Activated T-cell treated with anti-CD3 and anti-CD28 coated beads for 4 hours (primary cell): Measurements from ENCODE around the gene TPPP.
"Not testable (repeated sequence)": the region's sequence is repeated elsewhere in the genome, so short reads cannot be mapped to it uniquely, and the experiment has no call there.

Source experiments
- DNase-seq: peaks from one replicate; pipeline ENCODE4 v3.0.0-alpha.2; 2020

The TPPP gene

DNA sequence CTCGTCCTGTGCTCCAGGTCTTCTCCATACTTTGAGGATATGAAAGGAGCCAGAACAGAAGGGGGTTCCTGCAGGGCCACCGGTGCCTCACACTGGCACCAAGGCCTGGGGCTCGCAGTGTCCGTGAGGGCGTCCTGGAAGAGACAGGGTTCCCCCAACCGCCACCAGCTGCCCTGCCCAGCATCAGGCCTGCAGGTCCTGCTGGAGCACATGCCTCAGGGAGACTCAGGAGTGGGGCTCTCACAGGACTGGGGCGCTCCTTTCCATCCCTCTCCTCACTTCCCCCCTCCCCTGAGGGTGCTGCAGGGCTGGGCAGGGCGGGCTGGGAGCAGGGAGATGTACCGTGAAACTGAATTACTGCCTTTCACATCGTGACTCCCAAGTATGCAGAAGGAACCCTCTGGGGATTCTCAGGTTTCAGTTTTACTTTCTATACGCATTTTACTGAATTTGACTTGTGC is 49.3 kb downstream of the TPPP start:
- DNase-seq: no peak

DNA sequence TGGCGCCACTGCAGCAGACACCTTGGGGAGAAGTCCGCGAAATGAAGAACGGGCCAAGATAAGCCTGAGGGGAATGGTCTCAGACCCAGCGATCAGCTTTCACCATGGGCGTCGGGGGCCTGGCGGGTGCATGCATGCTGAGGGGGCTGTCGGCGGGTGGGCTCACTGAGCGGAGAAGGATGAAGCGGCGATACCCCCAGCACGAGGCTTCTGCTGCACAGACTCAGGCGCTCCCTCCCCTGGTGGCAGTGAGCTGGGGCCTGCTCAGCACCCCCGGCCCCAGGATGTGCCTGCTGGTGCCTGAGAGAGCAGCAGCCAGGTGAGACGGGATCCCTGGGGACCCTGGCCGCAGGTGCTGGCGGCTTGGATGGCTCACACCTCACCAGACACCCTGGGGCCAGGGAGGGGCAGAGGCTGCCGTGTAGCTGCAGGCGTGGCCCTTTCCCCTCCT is 49.8 kb downstream of the TPPP start:
- DNase-seq: no peak

DNA sequence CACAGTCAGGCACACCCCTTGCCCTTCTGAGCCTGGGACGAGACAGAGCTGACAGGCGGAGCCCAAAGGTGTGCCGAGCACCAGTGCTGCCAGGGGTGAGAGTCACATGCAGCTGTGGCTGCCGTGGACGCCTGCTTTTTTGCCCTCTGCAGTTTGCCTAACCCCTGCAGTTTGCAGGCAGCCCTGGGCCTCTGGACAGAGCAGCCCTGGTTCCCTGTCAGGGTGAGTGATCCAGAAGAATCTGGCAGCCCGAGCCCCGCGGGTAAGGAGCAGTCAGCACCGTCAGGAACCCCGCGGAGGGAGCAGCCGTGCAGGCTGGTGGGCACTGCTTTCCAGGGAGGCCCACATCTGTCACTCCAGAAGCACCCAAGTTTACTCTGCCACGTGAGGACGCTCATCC is 50.7 kb downstream of the TPPP start:
- no peak for DNase-seq

DNA sequence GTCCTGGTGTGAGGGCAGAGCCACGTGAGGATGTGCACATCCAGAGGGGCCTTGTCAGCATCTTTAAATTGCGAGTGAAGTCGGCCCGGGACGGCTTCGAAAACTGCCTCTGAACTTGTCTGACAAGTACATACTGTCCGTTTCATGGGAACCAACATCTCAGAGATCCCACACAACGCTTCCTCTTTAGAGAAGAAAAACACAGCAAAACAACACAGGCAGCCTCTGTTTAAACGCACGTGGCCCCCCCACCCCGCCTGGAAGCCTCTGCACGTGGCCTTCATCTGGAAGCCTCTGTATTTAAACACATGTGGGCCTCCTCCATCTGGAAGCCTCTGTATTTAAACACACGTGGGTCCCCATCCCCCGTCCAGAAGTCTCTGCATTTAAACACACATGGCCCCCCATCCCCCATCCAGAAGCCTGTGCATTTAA is 51.8 kb downstream of the TPPP start:
- no peak for DNase-seq

DNA sequence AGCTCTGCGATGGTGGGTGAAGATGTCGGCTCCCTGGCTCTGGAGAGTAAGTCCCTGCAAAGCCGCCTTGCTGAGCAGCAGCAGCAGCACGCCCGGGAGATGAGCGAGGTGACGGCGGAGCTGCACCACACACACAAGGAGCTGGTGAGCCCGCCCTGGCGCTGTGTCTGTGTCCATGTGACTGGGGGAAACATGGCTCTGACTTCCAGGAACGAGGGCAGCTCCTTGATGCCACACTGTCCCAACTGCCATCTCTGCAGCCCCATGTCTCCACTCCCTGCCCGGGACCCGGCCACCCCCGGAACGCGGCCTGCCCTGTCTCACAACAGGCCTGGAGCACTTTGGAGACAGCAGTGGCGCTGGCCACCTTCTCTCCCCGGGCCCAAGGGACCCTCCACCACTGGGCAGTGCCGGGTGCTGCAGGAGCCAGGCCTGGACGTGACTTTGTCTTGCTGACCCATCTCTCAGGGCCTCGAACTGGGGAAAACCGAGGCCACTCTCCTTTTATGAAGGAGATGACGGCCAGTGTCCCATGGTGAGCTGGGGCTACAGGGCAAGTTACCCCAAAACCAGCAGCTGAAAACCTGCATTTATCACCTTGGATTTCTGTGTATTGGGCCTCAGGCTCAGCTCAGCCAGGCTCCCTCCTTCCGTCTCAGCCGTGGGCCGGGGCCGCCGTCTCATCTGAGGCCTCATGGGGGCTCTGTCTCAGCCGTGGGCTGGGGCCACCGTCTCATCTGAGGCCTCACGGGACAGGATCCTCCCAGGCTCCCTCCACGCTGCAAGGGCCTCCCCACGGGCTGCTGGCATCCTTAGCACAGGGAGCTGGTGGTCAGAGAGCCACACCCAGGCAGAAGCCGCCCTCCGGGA is 52.5 kb downstream of the TPPP start:
- no peak for DNase-seq

DNA sequence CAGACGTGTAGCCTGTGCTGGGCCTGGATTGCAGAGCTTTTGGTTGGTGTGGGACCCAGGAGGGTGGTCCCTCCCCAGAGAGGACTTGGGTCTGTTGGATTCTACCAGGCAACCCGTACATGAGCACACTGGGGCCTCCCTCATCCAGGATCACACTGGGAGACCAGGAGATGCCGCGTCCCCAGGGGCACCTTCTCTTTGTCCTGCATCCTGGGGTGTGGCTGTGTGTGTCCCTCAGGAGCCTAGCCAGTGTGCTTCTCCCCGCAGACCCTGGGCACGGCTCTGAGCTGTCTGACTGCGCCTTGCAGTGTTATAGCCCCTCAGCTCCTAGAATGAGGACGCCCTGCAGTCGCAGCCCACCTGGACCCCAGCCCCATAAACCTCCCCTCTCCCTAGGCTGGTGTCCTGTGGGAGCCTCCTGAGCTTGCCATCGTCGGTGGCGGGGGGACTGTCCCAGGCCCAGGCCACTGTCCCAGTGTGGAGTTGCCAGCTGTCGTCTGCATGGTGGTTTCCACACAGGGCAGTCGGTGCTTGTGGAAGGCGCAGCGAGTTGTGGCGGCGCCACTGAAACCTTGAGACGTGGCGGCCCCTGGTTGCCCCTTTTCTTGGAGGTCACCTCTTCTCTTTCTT is 53.5 kb downstream of the TPPP start:
- no peak for DNase-seq

DNA sequence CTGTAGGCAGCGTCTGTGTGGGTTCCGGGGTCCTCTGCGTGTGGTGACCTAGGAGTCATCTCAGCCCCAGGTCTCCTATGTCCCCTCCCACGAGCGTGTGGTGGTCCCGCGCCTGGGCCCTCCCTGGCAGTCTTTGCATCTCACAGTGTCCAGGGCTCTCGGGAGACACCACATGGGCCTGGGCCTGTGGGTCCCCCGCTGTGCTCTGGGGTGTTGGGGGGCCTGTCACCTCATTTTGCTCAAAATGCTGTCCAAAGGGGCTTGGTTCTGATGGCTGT is 54.0 kb downstream of the TPPP start:
- DNase-seq: no peak

DNA sequence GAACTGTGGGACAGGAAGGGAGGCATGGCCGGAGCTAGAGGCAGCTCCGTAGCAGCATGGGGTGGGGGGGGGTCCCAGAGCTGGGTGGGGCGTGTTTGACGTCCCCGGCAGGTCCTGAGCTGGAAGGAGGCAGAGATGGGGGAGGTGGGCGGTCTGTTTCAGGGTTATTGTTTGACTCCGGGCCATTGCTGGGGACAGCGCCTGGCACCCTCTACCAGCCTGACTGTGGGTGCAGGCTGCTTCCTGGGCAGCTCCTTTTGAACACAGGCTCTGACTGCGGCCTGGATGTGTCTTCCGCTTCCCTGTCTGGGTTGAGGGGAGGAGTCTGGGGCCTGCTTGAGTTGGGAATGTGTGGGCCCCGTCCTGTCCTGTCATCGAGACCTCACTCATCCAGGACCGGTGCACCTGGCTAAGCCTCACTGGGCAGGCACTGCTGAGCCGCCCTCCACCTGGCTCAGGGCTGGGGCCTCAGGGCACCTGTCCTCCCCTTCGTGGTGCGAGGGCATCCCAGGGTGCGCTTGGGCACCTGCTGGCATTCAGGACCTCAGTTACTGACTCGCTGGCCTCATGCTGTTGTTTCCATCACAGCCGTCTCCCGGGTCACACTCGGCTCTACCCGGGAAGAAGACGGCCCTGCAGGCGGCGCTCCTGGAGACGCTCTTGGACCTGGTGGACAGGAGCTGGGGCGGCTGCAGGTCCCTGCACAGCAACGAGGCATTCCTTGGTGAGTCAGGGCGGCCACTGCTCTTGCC is 54.5 kb downstream of the TPPP start:
- DNase-seq: no peak

DNA sequence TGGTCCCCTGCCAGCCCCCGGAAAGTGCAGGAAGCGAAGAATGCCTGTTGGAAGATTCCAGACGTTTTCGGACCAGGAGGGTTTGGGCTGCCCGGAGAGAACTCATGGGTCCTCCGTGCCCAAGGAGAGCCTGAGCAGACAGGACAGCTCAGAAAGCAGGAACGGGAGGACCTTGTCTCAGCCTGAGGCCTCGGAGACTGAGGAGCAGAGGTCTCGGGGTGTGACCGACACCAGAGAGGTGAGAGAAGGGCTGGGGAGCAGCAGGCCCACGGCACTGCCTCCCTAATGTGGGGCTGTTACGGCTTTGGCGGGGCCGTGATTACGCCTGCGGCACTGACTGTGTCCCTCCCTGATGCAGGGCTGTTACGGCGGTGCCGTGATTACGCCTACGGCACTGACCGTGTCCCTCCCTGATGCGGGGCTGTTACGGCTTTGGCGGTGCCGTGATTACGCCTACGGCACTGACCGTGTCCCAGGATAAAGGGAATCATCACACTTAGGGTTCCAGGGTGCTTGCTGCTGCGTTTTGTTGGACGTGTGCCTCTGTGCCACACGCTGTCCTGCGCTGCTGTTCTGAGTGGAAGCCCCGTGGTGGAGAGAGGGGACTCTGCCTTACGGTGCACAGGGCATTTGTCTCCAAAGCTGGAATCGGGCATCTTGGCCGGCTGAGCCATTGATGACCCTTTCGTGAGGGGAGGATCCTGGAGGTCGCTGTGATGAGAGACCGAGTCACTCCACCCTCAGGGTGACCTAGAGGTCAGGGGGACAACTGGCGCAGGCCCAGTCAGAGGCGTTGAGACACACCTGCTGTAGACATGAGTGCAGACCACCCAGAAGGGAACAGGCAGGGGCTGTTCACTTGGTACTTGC is 55.3 kb downstream of the TPPP start:
- DNase-seq: no peak

DNA sequence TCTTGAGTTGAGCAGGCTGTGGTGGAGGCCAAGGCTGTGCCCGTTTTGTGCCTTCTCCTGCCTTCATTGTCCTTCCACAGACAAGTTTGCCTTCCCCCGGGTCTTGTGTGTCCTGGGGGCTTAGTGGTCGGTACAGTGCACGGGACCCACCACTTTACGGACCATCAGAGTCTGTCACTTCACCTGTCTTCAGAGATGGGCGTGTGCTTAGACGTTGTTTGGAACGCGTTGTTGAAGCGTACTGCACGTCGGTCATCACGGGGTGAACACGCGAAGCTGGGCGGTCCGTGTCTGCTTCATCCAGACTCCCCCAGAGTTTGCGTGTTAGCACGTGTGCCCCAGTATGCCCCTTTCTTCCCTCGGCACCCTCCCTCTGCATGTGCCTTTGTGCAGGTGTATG is 56.2 kb downstream of the TPPP start:
- no peak for DNase-seq

DNA sequence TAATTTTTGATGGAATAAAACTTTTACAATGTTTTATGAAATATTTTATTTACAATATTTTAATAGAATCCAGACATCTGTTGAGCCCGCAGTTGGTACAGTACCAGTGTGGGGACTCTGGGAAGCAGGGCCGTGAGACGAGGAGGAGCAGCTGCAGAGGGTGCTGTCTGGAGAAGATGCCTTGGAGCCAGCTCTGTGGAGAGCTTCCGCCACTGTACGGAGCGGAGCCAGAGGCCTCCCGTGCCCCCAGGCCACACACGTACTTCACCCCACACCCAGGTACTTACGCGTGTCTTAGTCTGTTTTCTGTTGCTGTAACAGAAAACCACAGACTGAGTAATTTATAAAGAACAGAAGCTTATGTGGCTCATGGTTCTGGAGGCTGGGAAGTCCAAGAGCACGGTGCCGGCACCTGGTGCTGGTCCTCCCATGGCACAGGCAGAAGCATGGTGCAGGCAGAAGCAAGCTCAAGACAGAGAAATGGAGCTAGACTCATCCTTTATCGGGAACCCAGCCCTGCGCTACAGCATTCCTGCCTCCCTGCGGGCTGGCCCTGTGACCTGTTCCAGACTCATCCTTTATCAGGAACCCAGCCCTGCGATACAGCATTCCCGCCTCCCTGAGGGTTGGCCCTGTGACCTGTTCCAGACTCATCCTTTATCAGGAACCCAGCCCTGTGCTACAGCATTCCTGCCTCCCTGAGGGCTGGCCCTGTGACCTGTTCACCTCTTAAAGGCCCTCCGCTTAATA is 57.7 kb downstream of the TPPP start:
- no peak for DNase-seq

DNA sequence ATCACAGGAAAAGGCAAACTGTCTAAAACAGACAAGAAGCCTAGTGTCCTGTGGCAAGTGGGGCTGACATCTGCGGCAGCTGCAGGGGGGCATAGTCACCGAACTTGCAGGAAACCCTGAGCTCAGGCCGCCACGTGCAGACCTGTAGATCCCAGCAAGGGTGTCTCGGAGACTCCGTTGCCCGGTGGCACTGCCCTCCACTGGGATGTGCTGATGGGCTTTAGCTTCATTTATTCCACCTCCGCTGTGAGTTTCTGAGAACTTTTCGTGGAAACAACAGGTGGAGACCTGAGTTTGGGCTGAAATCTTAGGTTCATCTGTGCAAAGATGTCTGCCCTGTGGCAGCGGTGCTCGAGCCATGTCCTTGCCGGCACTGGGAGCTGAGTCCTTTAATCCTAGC is 59.0 kb downstream of the TPPP start:
- DNase-seq: no peak

DNA sequence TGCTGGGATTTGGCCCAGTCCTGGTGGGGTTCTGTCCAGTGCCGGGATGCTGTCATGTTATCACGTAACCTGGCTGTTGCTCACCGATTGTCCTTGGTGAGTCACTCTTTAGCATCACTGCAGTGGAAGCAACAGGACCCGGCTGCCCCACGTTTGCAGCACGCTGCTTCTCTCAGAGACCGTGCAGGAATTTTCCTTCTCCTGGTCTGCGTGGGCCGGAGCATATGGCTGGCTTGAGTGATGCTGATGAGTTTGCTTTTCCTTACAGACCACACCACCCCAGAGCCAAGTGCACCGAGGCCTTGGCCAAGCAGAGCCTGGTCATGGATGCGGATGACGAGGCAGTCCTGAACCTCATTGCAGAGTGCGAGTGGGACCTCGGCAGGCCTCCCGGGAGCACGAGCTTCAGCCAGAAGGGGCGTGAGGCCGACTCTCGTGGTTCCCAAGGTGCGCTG is 59.6 kb downstream of the TPPP start:
- no peak for DNase-seq

DNA sequence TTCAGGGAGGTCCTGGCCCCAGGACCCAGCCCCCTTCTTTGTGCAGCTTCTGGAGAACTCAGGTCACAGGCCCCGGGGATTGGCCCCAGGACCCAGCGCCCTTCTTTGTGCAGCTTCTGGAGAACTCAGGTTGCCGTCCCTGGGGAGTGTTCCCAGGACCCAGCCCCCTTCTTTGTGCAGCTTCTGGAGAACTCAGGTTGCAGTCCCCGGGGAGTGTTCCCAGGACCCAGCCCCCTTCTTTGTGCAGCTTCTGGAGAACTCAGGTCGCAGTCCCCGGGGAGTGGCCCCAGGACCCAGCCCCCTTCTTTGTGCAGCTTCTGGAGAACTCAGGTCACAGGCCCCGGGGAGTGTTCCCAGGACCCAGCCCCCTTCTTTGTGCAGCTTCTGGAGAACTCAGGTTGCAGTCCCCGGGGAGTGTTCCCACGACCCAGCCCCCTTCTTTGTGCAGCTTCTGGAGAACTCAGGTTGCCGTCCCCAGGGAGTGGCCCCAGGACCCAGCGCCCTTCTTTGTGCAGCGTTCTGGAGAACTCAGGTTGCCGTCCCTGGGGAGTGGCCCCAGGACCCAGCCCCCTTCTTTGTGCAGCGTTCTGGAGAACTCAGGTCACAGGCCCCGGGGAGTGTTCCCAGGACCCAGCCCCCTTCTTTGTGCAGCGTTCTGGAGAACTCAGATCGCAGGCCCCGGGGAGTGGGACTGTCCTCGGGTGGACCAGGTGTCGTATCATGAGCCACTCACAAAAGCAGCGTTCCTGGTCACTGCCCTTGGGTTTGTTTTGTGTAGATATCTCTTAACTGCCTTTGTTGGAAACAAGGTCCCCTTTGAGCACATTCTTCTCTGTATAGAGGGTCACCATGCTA is 64.6 kb downstream of the TPPP start:
- not testable (repeated sequence) for DNase-seq

DNA sequence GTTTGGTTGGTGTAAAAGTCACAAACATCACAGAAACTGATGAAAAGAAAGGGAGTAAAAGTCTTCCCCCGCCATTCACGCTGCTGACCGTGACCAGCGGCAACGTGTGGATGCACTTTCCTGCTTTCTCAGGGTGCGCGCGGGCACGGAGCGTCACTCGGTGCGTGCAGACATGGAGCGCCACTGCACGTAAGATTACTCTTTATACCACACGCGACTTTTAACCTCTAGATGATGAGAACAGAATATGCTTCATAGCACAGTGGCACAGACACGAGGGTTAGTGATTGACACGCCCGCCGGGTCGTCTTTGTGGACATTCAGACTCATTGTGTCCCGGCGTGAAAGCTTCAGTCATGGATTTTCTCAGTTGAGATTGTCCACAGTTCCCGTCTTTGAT is 65.3 kb downstream of the TPPP start:
- no peak for DNase-seq

DNA sequence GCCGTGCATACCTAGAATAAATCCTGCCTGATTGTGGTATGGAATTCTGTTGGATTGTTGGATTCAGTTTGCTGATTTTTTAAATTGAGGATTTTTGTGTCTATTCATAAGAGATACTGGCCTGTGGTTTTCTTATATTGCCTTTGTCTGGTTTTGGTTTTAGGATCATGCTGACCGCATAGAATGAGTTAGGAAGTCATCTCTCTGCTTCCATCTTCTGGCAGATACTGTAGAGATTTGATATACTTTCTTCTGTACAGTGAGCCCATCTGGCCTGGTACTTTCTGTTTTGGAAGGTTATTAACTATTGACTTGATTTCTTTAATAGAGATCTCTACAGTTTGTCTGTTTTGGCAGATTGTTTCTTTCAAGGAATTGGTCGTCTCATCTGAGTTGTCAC is 66.3 kb downstream of the TPPP start:
- no peak for DNase-seq

DNA sequence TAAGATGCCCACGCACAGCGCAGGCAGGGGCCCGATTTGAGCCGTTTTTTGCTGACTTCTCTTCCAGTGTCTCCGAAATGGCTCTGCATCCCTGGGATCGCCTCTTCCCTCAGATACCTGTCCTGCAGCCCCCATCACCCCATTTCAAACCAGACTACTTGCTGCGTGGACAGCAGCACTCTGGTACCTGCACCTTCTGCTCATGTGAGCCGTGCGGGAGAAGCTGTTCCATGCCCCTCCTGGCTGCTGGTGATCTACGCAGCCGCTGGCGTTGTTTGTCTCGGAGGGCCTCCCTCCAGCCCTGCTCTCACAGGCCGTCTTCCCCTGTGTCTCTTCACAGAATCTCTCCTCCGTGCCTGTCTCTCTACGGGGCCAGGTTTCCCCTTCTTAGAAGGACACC is 67.6 kb downstream of the TPPP start:
- no peak for DNase-seq

DNA sequence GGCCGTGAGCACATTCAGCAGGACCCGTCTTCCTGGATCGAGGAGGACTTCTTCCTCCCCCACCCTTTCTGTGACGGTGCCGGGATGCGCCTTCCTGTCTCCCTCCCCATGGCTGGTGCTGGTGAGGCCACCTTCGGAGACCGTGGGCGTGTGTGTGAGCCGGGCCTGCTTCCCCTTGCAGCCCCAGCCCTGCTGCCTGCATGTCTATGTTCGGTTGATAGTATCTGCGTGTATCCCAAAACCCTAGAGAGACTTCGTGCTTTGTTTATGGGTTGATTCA is 68.3 kb downstream of the TPPP start:
- no peak for DNase-seq

DNA sequence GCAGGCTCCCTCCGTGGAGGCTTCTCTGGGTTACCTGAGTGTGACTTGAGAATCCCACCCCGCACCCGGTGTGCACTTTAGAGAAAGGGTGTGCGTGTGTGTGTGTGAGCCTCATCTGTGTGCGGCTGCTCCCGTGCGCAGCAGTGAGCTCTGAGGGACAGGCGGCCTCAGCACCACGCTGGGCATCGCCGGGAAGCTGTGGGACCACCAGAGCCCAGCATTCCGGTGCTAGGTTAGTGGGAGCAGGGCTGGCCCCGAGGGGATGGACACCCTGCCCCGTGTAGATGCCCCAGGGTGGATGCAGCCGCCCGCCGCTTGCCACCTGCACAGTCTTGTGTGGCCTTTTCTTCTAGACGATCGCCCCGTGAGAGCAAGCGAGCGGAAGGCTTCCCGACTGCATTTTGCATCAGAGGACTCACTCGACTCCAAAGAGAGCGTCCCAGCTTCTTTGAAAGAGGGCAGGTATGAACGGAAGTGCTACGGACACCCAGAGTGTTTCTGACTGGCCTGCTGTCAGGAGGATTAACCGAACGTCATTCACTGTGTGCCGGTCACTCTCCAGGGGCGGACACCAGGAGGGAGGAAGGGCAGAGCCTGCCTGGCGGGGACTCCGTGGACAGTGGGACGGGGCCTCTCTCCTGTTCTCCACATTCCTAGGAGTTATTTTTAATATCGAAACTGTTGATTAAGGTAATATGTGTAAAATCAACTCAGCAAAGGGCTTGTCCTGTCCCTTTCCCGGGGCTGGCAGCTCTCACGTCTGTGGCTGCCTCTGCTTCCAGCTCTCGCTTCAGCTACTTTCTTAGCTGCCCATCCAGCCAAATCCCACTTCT is 68.8 kb downstream of the TPPP start:
- DNase-seq: no peak

DNA sequence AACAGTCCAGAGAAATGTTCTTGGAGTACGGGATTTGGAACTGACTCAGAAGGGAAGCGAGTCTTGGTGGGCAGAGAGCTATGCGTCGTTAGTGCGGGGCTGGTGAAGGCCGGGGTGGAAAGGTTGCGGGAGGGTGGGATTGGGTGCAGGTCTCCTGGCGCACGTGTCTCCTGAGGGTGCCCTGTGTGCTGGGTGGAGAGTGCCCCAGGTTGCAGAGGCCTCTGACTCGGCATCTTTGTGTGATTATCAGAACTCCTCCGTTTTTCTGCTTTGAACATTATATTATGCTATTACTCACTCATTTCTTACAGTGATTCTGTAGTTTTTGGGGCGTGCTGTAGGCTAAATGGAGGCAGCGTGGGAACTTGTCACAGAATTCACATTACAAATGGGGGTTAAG is 69.6 kb downstream of the TPPP start:
- no peak for DNase-seq
